ENCODE results near the gene KEL. TPM values are rescaled to one million over a fixed set of nuclear protein-coding genes. Genes with fewer than 3 reads are reported as not detected.

KEL gene
- total RNA-seq, 1 donor from 2014 or later, result 1.6 TPM

GRCh38 chr7:142905759-142906158 is 56.4 kb downstream of the KEL start:
- peaks cover 4% of the 10 kb centered on the region for H3K9me3 ChIP-seq
- no peak for TF ChIP-seq CTCF (IDR thresholded peaks at IDR 0.05)
- no peak for DNase-seq

GRCh38 chr7:142904128-142904527 is 58.0 kb downstream of the KEL start:
- no peak for DNase-seq
- no peak for ATAC-seq
- Histone ChIP-seq H3K27ac (no peak overlapping the region), H3K4me1 (no peaks in the 10 kb centered on the region), H3K36me3 (no peaks in the 10 kb centered on the region), H3K27me3 (ENCODE audit: low read depth) (no peaks in the 10 kb centered on the region), H3K9me3 (peaks cover 4% of the 10 kb centered on the region), H3K4me3 (no peak overlapping the region)
- no peak for TF ChIP-seq CTCF (IDR thresholded peaks at IDR 0.05)
- intact Hi-C loops (cut with DNase I), result no loop called here

More at GRCh38 chr7:142905759-142906158, 56.4 kb downstream of the KEL start:
- no peak for ATAC-seq
- Histone ChIP-seq H3K27me3 (ENCODE audit: low read depth) (no peaks in the 10 kb centered on the region), H3K4me3 (no peak overlapping the region), H3K27ac (no peak overlapping the region), H3K4me1 (no peaks in the 10 kb centered on the region), H3K36me3 (no peaks in the 10 kb centered on the region)
- intact Hi-C loops (cut with DNase I), result no loop called here

GRCh38 chr7:142901426-142902259 is 60.5 kb downstream of the KEL start:
- Histone ChIP-seq H3K4me1 (no peaks in the 10 kb centered on the region), H3K27ac (no peak overlapping the region), H3K27me3 (ENCODE audit: low read depth) (no peaks in the 10 kb centered on the region), H3K9me3 (peaks cover 4% of the 10 kb centered on the region), H3K4me3 (no peak overlapping the region), H3K36me3 (no peaks in the 10 kb centered on the region)
- TF ChIP-seq CTCF (IDR thresholded peaks at IDR 0.05), result no peak
- intact Hi-C loops (cut with DNase I), result no loop called here
- DNase-seq (no peak), ATAC-seq (no peak)

- intact Hi-C loops (cut with DNase I), result no loop called here
- ATAC-seq, result no peak
Measured at GRCh38 chr7:142899661-142900060, 62.5 kb downstream of the KEL start.

More at GRCh38 chr7:142899661-142900060, 62.5 kb downstream of the KEL start:
- Histone ChIP-seq H3K27ac (no peak overlapping the region), H3K9me3 (peaks cover 4% of the 10 kb centered on the region), H3K27me3 (ENCODE audit: low read depth) (no peaks in the 10 kb centered on the region), H3K4me1 (no peaks in the 10 kb centered on the region), H3K4me3 (no peak overlapping the region), H3K36me3 (no peaks in the 10 kb centered on the region)
- DNase-seq, result no peak
- TF ChIP-seq CTCF (IDR thresholded peaks at IDR 0.05), result no peak
